B cell (primary cell): ENCODE results near the gene LIN37. TPM values are rescaled to one million over a fixed set of nuclear protein-coding genes. Genes with fewer than 3 reads are reported as not detected.

Experiments used
- ATAC-seq: fragments of 200-7000 bp; cut with Tn5 transposase; one replicate; pipeline ENCODE4 v1.10.0; 2021; ENCODE audit warnings: low read depth, mild to moderate bottlenecking, moderate number of reproducible peaks, moderate library complexity
- CTCF ChIA-PET: fragments of 350-600 bp; sonication (Branson Sonifier 250); formaldehyde crosslinking; loops from one replicate; lab custom pipeline; 2021; ENCODE audit warnings: antibody characterized with exemption, inconsistent platforms; lab: Charles Lee
- POLR2A ChIA-PET: fragments of 350-600 bp; sonication (Branson Sonifier 250); formaldehyde crosslinking; loops from one replicate; lab custom pipeline; 2021; ENCODE audit warnings: antibody characterized with exemption; lab: Charles Lee
- DNase-seq: peaks from one replicate; pipeline ENCODE4 v3.0.0; 2013
- H2AFZ ChIP-seq: 2 replicates; pipeline ENCODE4 v1.6.1; 2012; ENCODE audit warnings: mild to moderate bottlenecking, low read depth, low read length; ENCODE audit not compliant: insufficient read depth, poor library complexity, severe bottlenecking
- H3K27ac ChIP-seq, 2 donors: 1 replicate in 1 of 2; 2 replicates in 1 of 2; pipeline ENCODE4 v1.5.1; 2012 to 2013; ENCODE audit warnings: low read length in 2 of 2, mild to moderate bottlenecking in 2 of 2, moderate library complexity in 1 of 2
- H3K27me3 ChIP-seq, 4 experiments: fragments of 200-600 bp in 1 of 4; sonication (generic) in 1 of 4; replicated peaks in 1 of 4; 1 replicate in 2 of 4; 2 replicates in 2 of 4; pipeline versions ENCODE4 v1.6.1 to v1.7.0; 2013 to 2016; ENCODE audit warnings: low read length in 3 of 4, mild to moderate bottlenecking in 2 of 4, mixed read lengths in 1 of 4, moderate library complexity in 1 of 4; ENCODE audit not compliant: insufficient read depth in 4 of 4, control insufficient read depth in 3 of 4; ENCODE audit errors: control extremely low read depth in 1 of 4
- H3K36me3 ChIP-seq, 2 experiments: replicated peaks in 1 of 2; 1 replicate in 1 of 2; 2 replicates in 1 of 2; pipeline versions ENCODE4 v1.6.1 to v1.7.1; 2013; ENCODE audit warnings: low read length in 1 of 2; ENCODE audit not compliant: insufficient read depth in 2 of 2, control insufficient read depth in 1 of 2; ENCODE audit errors: control extremely low read depth in 1 of 2, extremely low read depth in 1 of 2
- H3K4me1 ChIP-seq, 2 donors: fragments of 200-600 bp in 1 of 2; sonication (generic) in 1 of 2; 1 replicate in 1 of 2; 2 replicates in 1 of 2; pipeline versions ENCODE4 v1.5.1 to v1.6.1; 2013 to 2017; ENCODE audit warnings: low read length in 2 of 2; ENCODE audit not compliant: control insufficient read depth in 2 of 2, insufficient read depth in 2 of 2
- H3K4me2 ChIP-seq: replicated peaks from 2 replicates; pipeline ENCODE3; 2012; ENCODE audit warnings: mild to moderate bottlenecking, low read depth, low read length; ENCODE audit not compliant: poor library complexity, severe bottlenecking
- H3K4me3 ChIP-seq, 5 experiments: fragments of 200-600 bp in 1 of 5; sonication (generic) in 1 of 5; 1 replicate in 3 of 5; 2 replicates in 2 of 5; pipeline versions ENCODE4 v1.5.1 to v1.7.0; 2011 to 2016; ENCODE audit warnings: low read length in 4 of 5, mild to moderate bottlenecking in 4 of 5, low read depth in 2 of 5, control low read depth in 1 of 5, moderate library complexity in 1 of 5; ENCODE audit not compliant: insufficient read depth in 1 of 5; ENCODE audit errors: control extremely low read depth in 1 of 5, extremely low read depth in 1 of 5
- H3K79me2 ChIP-seq: fragments of 200-600 bp; sonication (generic); one replicate; pipeline ENCODE4 v1.6.0; 2016; ENCODE audit warnings: low read length; ENCODE audit not compliant: control insufficient read depth, insufficient read depth
- H3K9ac ChIP-seq: fragments of 200-600 bp; sonication (generic); 2 replicates; pipeline ENCODE4 v1.6.1; 2017; ENCODE audit warnings: mild to moderate bottlenecking, low read length, moderate library complexity
- H3K9me3 ChIP-seq, 3 donors: one replicate each; pipeline versions ENCODE4 v1.6.1 to v1.7.1; 2013; ENCODE audit warnings: low read length in 2 of 3; ENCODE audit not compliant: control insufficient read depth in 2 of 3, insufficient read depth in 1 of 3; ENCODE audit errors: control extremely low read depth in 1 of 3
- H4K20me1 ChIP-seq: 2 replicates; pipeline ENCODE4 v1.6.0; 2012; ENCODE audit warnings: mild to moderate bottlenecking, low read length; ENCODE audit not compliant: insufficient read depth, control insufficient read depth, poor library complexity, severe bottlenecking
- H3K27ac Mint-ChIP-seq: one replicate; pipeline ENCODE4 v1.8.0; 2021; ENCODE audit warnings: mixed read lengths
- H3K27me3 Mint-ChIP-seq: one replicate; pipeline ENCODE4 v1.8.0; 2021; ENCODE audit warnings: mixed read lengths
- H3K4me1 Mint-ChIP-seq: one replicate; pipeline ENCODE4 v1.8.0; 2021; ENCODE audit warnings: mixed read lengths
- H3K4me3 Mint-ChIP-seq: one replicate; pipeline ENCODE4 v1.8.0; 2021; ENCODE audit warnings: mixed read lengths
- H3K9me3 Mint-ChIP-seq: one replicate; pipeline ENCODE4 v1.8.0; 2022; ENCODE audit warnings: mixed read lengths; ENCODE audit not compliant: insufficient read depth
- CTCF ChIP-seq: fragments of 200-600 bp; IDR thresholded peaks from one replicate; pipeline ENCODE4 v1.8.0; 2022; ENCODE audit warnings: antibody characterized with exemption, mild to moderate bottlenecking
- EZH2 ChIP-seq: IDR thresholded peaks from 2 replicates; pipeline ENCODE4 v1.6.1; 2012; ENCODE audit warnings: borderline replicate concordance, low read depth, mild to moderate bottlenecking, moderate library complexity, low read length; ENCODE audit not compliant: insufficient read depth, poor library complexity, severe bottlenecking
- WGBS: methylation state at CpG from one replicate; pipeline ENCODE4 v1.1.5; 2013; ENCODE audit warnings: missing lambda C conversion rate; ENCODE audit not compliant: insufficient coverage; 5-methylcytosine and 5-hydroxymethylcytosine counted together
- intact Hi-C: fragments of 100-400 bp; cut with micrococcal nuclease; formaldehyde crosslinking; loops from one replicate; pipeline ENCODE4 v1.10.0; 2022
- polyA plus RNA-seq: library from polyadenylated mRNA; depleted of rRNA; stranded (reverse); fragments of >200 nt; gene quantifications from 2 replicates; pipeline ENCODE4 v1.2.3, GENCODE V29; 2012
- total RNA-seq, 2 donors: library from RNA; stranded (reverse); fragments of 120-200 nt in 1 of 2; gene quantifications; 1 replicate in 1 of 2; 2 replicates in 1 of 2; pipeline versions ENCODE4 v1.2.3 to v1.2.4, GENCODE V29; 2013 to 2022

The LIN37 gene
- total and polyA plus RNA-seq, 2 donors (not counting 1 experiment from before 2014, with no cell fraction given): 22.3 to 64.1 TPM

DNA sequence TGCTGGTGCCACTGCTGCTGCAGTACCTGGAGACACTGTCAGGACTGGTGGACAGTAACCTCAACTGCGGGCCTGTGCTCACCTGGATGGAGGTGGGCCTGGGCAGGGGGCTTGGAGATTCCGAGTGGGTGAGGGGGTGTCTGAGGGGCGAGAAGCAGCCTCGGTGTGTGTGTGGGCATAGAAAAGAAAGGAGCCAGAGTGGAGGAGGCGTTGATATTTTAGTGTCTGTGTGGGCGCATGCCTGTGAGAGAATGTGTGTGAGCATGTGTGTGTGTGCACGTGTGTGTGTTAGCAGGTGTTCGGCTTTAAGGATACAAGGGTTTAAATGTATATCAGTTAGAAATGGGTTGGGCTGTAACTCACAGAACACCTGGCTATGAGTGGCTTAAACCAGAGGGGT lies 30.7 kb downstream of the LIN37 start:
- Histone ChIP-seq H3K27me3 (no peaks in the 10 kb centered on the region), H4K20me1 (no peaks in the 10 kb centered on the region), H3K4me1 (peaks cover 10 to 16% of the 10 kb centered on the region in 2 donors), H3K9ac (no peak overlapping the region), H3K36me3 (peaks cover 0 to 5% of the 10 kb centered on the region in 2 experiments), H3K9me3 (no peaks in the 10 kb centered on the region), H3K4me2 (no peak overlapping the region), H2AFZ (no peak overlapping the region), H3K4me3 (no peak overlapping the region), H3K79me2 (peaks cover 4% of the 10 kb centered on the region), H3K27ac (no peak overlapping the region)
- TF ChIP-seq CTCF (no peak), EZH2 (no peak)
- DNase-seq: no peak
- Mint-ChIP-seq H3K4me3 (no peak overlapping the region), H3K4me1 (peaks cover 10% of the 10 kb centered on the region), H3K9me3 (no peaks in the 10 kb centered on the region), H3K27ac (no peak overlapping the region), H3K27me3 (no peaks in the 10 kb centered on the region)
- 99% methylated on average over 8 of the region's 8 CpGs for WGBS
- intact Hi-C loops: no loop called here
- POLR2A ChIA-PET: no interaction called here
- CTCF ChIA-PET: no interaction called here
- no peak for ATAC-seq

DNA sequence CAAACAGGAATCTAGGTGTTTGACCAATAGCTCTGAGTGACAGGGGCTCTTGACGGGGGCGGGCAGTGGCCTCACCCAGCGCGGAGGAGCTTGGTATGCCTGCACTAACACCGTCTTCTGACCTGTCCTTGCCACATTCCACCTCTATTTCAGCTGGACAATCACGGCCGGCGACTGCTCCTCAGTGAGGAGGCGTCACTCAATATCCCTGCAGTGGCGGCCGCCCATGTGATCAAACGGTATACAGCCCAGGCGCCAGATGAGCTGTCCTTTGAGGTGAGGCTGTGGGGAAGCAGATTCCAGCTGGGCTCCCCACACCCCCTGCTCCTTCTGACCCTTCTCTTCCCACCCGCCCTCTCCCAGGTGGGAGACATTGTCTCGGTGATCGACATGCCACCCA lies 31.7 kb downstream of the LIN37 start:
- CTCF ChIA-PET: no interaction called here
- peaks cover 4% of the 10 kb centered on the region for H3K79me2 ChIP-seq
- peaks cover 4% of the 10 kb centered on the region for H3K4me1 Mint-ChIP-seq

More for the DNA sequence above, 31.7 kb downstream of the LIN37 start:
- H3K4me3 ChIP-seq: no peak overlapping the region
- no peak for DNase-seq
- POLR2A ChIA-PET: no interaction called here
- WGBS: 100% methylated on average over 11 of the region's 16 CpGs
- TF ChIP-seq CTCF: no peak
- TF ChIP-seq EZH2: no peak
- Mint-ChIP-seq H3K4me3 (no peak overlapping the region), H3K27me3 (no peaks in the 10 kb centered on the region), H3K27ac (no peak overlapping the region), H3K9me3 (no peaks in the 10 kb centered on the region)
- H3K36me3 ChIP-seq: peaks cover 0 to 5% of the 10 kb centered on the region in 2 experiments
- no peaks in the 10 kb centered on the region for H3K27me3 ChIP-seq
- H3K27ac ChIP-seq: no peak overlapping the region
- no peaks in the 10 kb centered on the region for H3K9me3 ChIP-seq
- H3K4me1 ChIP-seq: peaks cover 6 to 10% of the 10 kb centered on the region in 2 donors
- no peaks in the 10 kb centered on the region for H4K20me1 ChIP-seq
- H3K9ac ChIP-seq: no peak overlapping the region
- intact Hi-C loops: no loop called here
- no peak for ATAC-seq
- H2AFZ ChIP-seq: no peak overlapping the region
- H3K4me2 ChIP-seq: no peak overlapping the region
